A549 (cell line): Measurements from ENCODE around the gene NEURL1. TPM values are rescaled to one million over a fixed set of nuclear protein-coding genes. Genes with fewer than 3 reads are reported as not detected.

Experiments
- ATAC-seq, 2 experiments: fragments of 200-7000 bp in 1 of 2; fragments of >200 bp in 1 of 2; cut with Nextera tagmentation in 1 of 2; cut with Tn5 transposase in 1 of 2; 3 replicates each; pipeline versions ENCODE4 v1.8.0 to v1.9.1; 2018 to 2020; ENCODE audit warnings: mild to moderate bottlenecking in 1 of 2, moderate library complexity in 1 of 2
- CTCF ChIA-PET: fragments of 300-600 bp; sonication (Branson Sonifier 250); formaldehyde crosslinking; extraction: SDS; loops from one replicate; lab custom pipeline; 2021; ENCODE audit warnings: antibody characterized with exemption, inconsistent platforms; lab: Yijun Ruan, JAX
- POLR2A ChIA-PET: fragments of 350-600 bp; formaldehyde crosslinking; extraction: SDS; loops from one replicate; lab custom pipeline; 2021; ENCODE audit warnings: antibody characterized with exemption, inconsistent platforms; lab: Yijun Ruan, JAX
- DNase-seq, 2 experiments: peaks; one replicate each; pipeline versions ENCODE4 v3.0.0 to v3.0.0-alpha.2; 2011 to 2016; ENCODE audit warnings: low read depth in 1 of 2, low spot score in 1 of 2
- FAIRE-seq: peaks from 2 replicates; lab custom pipeline; 2011; peaks lifted over from hg19 to GRCh38; lab: Jason Lieb, UNC
- H3K27ac ChIP-seq, 2 experiments: fragments of >200 bp; sonication (Bioruptor Twin); formaldehyde crosslinking; 3 replicates each; pipeline ENCODE4 v1.5.1; 2016 to 2017
- H3K4me1 ChIP-seq: fragments of >200 bp; sonication (Bioruptor Twin); formaldehyde crosslinking; 3 replicates; pipeline ENCODE4 v1.6.1; 2016
- H3K4me2 ChIP-seq: fragments of >200 bp; sonication (Bioruptor Twin); formaldehyde crosslinking; 3 replicates; pipeline ENCODE4 v1.6.1; 2016
- H3K4me3 ChIP-seq: fragments of >200 bp; sonication (Bioruptor Twin); formaldehyde crosslinking; 3 replicates; pipeline ENCODE4 v1.5.1; 2016
- H3K9me3 ChIP-seq: fragments of >200 bp; sonication (Bioruptor Twin); formaldehyde crosslinking; 3 replicates; pipeline ENCODE4 v1.6.1; 2016
- CHD2 ChIP-seq: fragments of 150-350 bp; IDR thresholded peaks from 2 replicates; pipeline ENCODE4 v1.6.1; 2014; ENCODE audit warnings: low read length; ENCODE audit not compliant: partially characterized antibody
- CHD4 ChIP-seq: fragments of 200-600 bp; sonication (generic); IDR thresholded peaks from 2 replicates; pipeline ENCODE4 v1.6.1; 2016; ENCODE audit warnings: antibody characterized with exemption, mild to moderate bottlenecking, borderline replicate concordance
- EHF ChIP-seq: fragments of 250-450 bp; sonication (Bioruptor Pico); IDR thresholded peaks from 2 replicates; pipeline ENCODE4 v1.5.0; 2020; ENCODE audit warnings: mild to moderate bottlenecking
- ESRRA ChIP-seq: fragments of 150-350 bp; IDR thresholded peaks from 2 replicates; pipeline ENCODE4 v1.6.1; 2014; ENCODE audit warnings: mild to moderate bottlenecking, low read length, borderline replicate concordance
- GATA3 ChIP-seq: IDR thresholded peaks from 2 replicates; pipeline ENCODE4 v1.6.1; 2012; ENCODE audit warnings: borderline replicate concordance
- HOXB5 ChIP-seq: fragments of 250-450 bp; sonication (Bioruptor Pico); IDR thresholded peaks from 2 replicates; pipeline ENCODE4 v1.5.0; 2020; ENCODE audit warnings: mild to moderate bottlenecking, moderate library complexity
- MAFK ChIP-seq: fragments of 450-650 bp; IDR thresholded peaks from 2 replicates; pipeline ENCODE4 v1.6.1; 2014; ENCODE audit not compliant: partially characterized antibody
- MYC ChIP-seq: IDR thresholded peaks from 2 replicates; pipeline ENCODE4 v1.6.1; 2012; ENCODE audit warnings: mild to moderate bottlenecking, inconsistent platforms, low read length, improper control_type of control experiment, borderline replicate concordance
- NFE2L2 ChIP-seq: fragments of 150-350 bp; conservative IDR thresholded peaks from 2 replicates; pipeline ENCODE4 v1.6.1; 2014; ENCODE audit warnings: low read length
- NPAS2 ChIP-seq: fragments of 250-450 bp; sonication (Bioruptor Pico); IDR thresholded peaks from 2 replicates; pipeline ENCODE4 v1.8.0; 2022; ENCODE audit warnings: mild to moderate bottlenecking, moderate library complexity, borderline replicate concordance
- NR3C1 ChIP-seq: fragments of >200 bp; sonication (Bioruptor Twin); formaldehyde crosslinking; IDR thresholded peaks from 3 replicates; pipeline ENCODE4 v1.6.1; 2017
- RARB ChIP-seq: fragments of 250-450 bp; sonication (Bioruptor Pico); IDR thresholded peaks from 2 replicates; pipeline ENCODE4 v1.8.0; 2021; ENCODE audit warnings: mild to moderate bottlenecking, moderate library complexity
- RCOR1 ChIP-seq: fragments of 150-350 bp; IDR thresholded peaks from 2 replicates; pipeline ENCODE4 v1.6.1; 2014; ENCODE audit warnings: antibody characterized with exemption, low read length, low read depth
- RNF2 ChIP-seq: fragments of 200-600 bp; sonication (generic); IDR thresholded peaks from 2 replicates; pipeline ENCODE4 v1.6.1; 2016; ENCODE audit warnings: low read depth, mild to moderate bottlenecking, antibody characterized with exemption, moderate library complexity, borderline replicate concordance
- SMC3 ChIP-seq: fragments of >200 bp; sonication (Bioruptor Twin); formaldehyde crosslinking; IDR thresholded peaks from 3 replicates; pipeline ENCODE4 v1.6.1; 2018; ENCODE audit warnings: inconsistent platforms
- TFCP2L1 ChIP-seq: fragments of 250-450 bp; sonication (Bioruptor Pico); IDR thresholded peaks from 2 replicates; pipeline ENCODE4 v1.5.0; 2021; ENCODE audit warnings: mild to moderate bottlenecking
- ZC3H11A ChIP-seq: fragments of 450-650 bp; IDR thresholded peaks from 2 replicates; pipeline ENCODE4 v1.6.1; 2014; ENCODE audit warnings: antibody characterized with exemption, mild to moderate bottlenecking
- ZSCAN20 ChIP-seq: fragments of 250-450 bp; sonication (Bioruptor Pico); IDR thresholded peaks from 2 replicates; pipeline ENCODE4 v1.8.0; 2022; ENCODE audit warnings: mild to moderate bottlenecking, moderate library complexity
- WGBS: methylation state at CpG from one replicate; pipeline ENCODE4 v1.1.6; 2017; ENCODE audit errors: missing lambda C conversion rate; 5-methylcytosine and 5-hydroxymethylcytosine counted together
- polyA plus RNA-seq, 4 experiments: library from polyadenylated mRNA; depleted of rRNA in 3 of 4; stranded (reverse); fragments of >200 nt; fragmentation: RNase III in 1 of 4; extraction: RNeasy Plus Mini Kit Qiagen cat#74134 plus additional on column Dnase treatment in 1 of 4; gene quantifications; 2 replicates in 3 of 4; 3 replicates in 1 of 4; pipeline ENCODE4 v1.2.3, GENCODE V29; 2011 to 2017
- TF ChIP-seq, protein P1 (sequence below): fragments of 450-650 bp; IDR thresholded peaks from 2 replicates; pipeline ENCODE4 v1.6.1; 2014; ENCODE audit warnings: antibody characterized with exemption
- TF ChIP-seq, protein P2 (sequence below): fragments of 150-350 bp; IDR thresholded peaks from 2 replicates; pipeline ENCODE4 v1.6.1; 2014; ENCODE audit warnings: low read depth, mild to moderate bottlenecking, low read length
- TF ChIP-seq, protein P3 (sequence below): fragments of >200 bp; sonication (Bioruptor Twin); formaldehyde crosslinking; IDR thresholded peaks from 3 replicates; pipeline ENCODE4 v1.6.1; 2016

Gene NEURL1
- polyA plus RNA-seq, 2 of the 4 experiments (the other 2 are of a cell fraction), result 0.06 to 0.37 TPM

DNA sequence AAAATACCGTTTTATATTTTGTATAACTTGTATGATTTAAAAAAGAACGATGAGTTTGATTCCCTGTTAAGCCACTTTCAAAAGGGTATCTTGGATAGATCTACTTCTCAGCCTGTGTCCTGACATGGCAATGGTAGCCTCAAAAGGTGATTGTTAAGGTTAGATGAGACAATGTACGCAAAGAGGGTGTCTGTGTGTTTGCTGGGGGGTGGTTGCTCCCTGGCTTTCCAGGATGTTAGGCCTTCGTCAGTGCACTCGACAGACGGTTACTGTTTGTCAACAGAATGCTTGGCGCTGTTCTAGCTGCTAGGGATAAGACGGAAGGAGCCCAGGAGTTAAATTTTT is 90.3 kb downstream of the NEURL1 start:
- CTCF ChIA-PET, result interaction anchor here (4.0 to 10.5 kb wide), 3 partner anchors 7 to 19 kb away, joined by 24 to 100 read pairs (median 33); no protein-coding TSS in a partner anchor
- H3K4me1 ChIP-seq, result peaks cover 4% of the 10 kb centered on the region
- FAIRE-seq (no peak), ATAC-seq (no peak), DNase-seq (no peak)
- no peak overlapping the region for H3K27ac ChIP-seq
- H3K4me3 ChIP-seq, result no peak overlapping the region
- 75% methylated on average over 8 of the region's 8 CpGs for WGBS
- H3K9me3 ChIP-seq, result no peaks in the 10 kb centered on the region
- H3K4me2 ChIP-seq, result no peak overlapping the region
- POLR2A ChIA-PET, result no interaction called here
- no peak for TF ChIP-seq ZC3H11A
- TF ChIP-seq EHF (CRISPR knock-in tag), result no peak
- no peak for TF ChIP-seq MYC
- no peak for TF ChIP-seq NR3C1
- TF ChIP-seq TFCP2L1 (CRISPR knock-in tag), result no peak
- no peak for TF ChIP-seq CHD2
- no peak for TF ChIP-seq RCOR1
- no peak for TF ChIP-seq NFE2L2
- TF ChIP-seq MAFK, result no peak
- TF ChIP-seq, protein P1, sequence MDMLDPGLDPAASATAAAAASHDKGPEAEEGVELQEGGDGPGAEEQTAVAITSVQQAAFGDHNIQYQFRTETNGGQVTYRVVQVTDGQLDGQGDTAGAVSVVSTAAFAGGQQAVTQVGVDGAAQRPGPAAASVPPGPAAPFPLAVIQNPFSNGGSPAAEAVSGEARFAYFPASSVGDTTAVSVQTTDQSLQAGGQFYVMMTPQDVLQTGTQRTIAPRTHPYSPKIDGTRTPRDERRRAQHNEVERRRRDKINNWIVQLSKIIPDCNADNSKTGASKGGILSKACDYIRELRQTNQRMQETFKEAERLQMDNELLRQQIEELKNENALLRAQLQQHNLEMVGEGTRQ, result no peak
- TF ChIP-seq ZSCAN20 (CRISPR knock-in tag), result no peak
- TF ChIP-seq, all 56 proteins: peak for 0

DNA sequence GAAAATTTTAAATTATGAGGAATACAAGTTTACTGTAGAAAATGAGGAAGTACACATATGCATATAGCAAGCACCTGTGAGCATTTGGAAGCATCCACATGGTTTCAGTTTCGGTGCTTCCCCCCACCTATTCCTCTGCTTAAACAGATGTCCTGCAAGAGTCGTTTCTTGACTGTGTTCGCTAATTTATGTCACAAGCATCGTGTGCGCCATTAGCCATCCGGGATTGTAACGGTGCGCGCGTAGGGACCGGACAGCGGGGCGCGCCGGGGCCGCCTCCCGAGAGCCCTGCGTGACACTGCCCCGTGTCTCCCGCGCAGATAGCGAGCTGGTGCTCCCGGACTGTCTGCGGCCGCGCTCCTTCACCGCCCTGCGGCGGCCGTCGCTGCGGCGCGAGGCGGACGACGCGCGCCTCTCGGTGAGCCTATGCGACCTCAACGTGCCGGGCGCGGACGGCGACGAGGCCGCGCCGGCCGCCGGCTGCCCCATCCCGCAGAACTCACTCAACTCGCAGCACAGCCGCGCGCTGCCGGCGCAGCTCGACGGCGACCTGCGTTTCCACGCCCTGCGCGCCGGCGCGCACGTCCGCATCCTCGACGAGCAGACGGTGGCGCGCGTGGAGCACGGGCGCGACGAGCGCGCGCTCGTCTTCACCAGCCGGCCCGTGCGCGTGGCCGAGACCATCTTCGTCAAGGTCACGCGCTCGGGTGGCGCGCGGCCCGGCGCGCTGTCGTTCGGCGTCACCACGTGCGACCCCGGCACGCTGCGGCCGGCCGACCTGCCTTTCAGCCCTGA is 90.9 kb downstream of the NEURL1 start:
- Histone ChIP-seq H3K4me3 (no peak overlapping the region), H3K27ac (no peak overlapping the region)
- 97% methylated on average over 109 of the region's 111 CpGs for WGBS

DNA sequence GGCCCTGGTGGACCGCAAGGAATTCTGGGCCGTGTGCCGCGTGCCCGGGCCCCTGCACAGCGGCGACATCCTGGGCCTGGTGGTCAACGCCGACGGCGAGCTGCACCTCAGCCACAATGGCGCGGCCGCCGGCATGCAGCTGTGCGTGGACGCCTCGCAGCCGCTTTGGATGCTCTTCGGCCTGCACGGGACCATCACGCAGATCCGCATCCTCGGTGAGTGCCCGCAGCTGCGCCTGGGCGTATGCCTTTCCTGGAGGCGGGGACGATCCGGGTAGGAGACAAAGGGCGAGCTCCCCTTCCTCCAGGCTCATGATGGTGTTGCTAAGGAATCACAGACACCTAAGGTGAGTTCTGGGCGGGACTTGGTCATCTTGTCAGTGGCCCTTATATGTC is 91.5 kb downstream of the NEURL1 start:
- H3K27ac ChIP-seq, result no peak overlapping the region
- DNase-seq (no peak), ATAC-seq (no peak), FAIRE-seq (no peak)
- H3K4me2 ChIP-seq, result no peak overlapping the region
- no peaks in the 10 kb centered on the region for H3K9me3 ChIP-seq
- H3K4me1 ChIP-seq, result no peaks in the 10 kb centered on the region
- TF ChIP-seq SMC3, result no peak
- TF ChIP-seq ESRRA, result no peak
- TF ChIP-seq, protein P2, sequence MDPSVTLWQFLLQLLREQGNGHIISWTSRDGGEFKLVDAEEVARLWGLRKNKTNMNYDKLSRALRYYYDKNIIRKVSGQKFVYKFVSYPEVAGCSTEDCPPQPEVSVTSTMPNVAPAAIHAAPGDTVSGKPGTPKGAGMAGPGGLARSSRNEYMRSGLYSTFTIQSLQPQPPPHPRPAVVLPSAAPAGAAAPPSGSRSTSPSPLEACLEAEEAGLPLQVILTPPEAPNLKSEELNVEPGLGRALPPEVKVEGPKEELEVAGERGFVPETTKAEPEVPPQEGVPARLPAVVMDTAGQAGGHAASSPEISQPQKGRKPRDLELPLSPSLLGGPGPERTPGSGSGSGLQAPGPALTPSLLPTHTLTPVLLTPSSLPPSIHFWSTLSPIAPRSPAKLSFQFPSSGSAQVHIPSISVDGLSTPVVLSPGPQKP, result no peak
- TF ChIP-seq NFE2L2, result no peak
- TF ChIP-seq HOXB5 (CRISPR knock-in tag), result no peak
- TF ChIP-seq, protein P1, result no peak
- no peak for TF ChIP-seq RARB (CRISPR knock-in tag)
- no peak for TF ChIP-seq CHD4
- TF ChIP-seq RNF2, result no peak
- no peak overlapping the region for H3K4me3 ChIP-seq
- ChIA-PET CTCF (interaction anchor here (1.3 to 2.1 kb wide), 2 partner anchors 21 to 101 kb away, joined by 3 to 7 read pairs; no protein-coding TSS in a partner anchor), POLR2A (no interaction called here)
- WGBS, result 91% methylated on average over 14 of the region's 32 CpGs

More for the DNA sequence above, 90.9 kb downstream of the NEURL1 start:
- no peaks in the 10 kb centered on the region for H3K4me1 ChIP-seq
- ChIA-PET POLR2A (no interaction called here), CTCF (interaction anchor here (1.3 to 10.5 kb wide), 3 partner anchors 6 to 102 kb away, joined by 3 to 100 read pairs (median 7); no protein-coding TSS in a partner anchor)
- no peak for ATAC-seq
- no peak overlapping the region for H3K4me2 ChIP-seq
- no peak for FAIRE-seq
- TF ChIP-seq NPAS2 (CRISPR knock-in tag) (no peak), SMC3 (no peak), GATA3 (no peak)
- TF ChIP-seq, protein P2, result no peak
- TF ChIP-seq, protein P3, sequence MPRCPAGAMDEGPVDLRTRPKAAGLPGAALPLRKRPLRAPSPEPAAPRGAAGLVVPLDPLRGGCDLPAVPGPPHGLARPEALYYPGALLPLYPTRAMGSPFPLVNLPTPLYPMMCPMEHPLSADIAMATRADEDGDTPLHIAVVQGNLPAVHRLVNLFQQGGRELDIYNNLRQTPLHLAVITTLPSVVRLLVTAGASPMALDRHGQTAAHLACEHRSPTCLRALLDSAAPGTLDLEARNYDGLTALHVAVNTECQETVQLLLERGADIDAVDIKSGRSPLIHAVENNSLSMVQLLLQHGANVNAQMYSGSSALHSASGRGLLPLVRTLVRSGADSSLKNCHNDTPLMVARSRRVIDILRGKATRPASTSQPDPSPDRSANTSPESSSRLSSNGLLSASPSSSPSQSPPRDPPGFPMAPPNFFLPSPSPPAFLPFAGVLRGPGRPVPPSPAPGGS, result no peak
- no peak for DNase-seq
- no peaks in the 10 kb centered on the region for H3K9me3 ChIP-seq
